Hepatocyte (in vitro differentiated cells): ENCODE data around the gene B4GALT4. TPM values are rescaled to one million over a fixed set of nuclear protein-coding genes. Genes with fewer than 3 reads are reported as not detected.

Source experiments
- DNase-seq: peaks from one replicate; pipeline ENCODE4 v3.0.0-alpha.2; 2016; ENCODE audit warnings: low spot score
- H2AFZ ChIP-seq: fragments of 200-600 bp; sonication (generic); 2 replicates; pipeline ENCODE4 v1.6.0; 2016; ENCODE audit warnings: antibody characterized with exemption, mild to moderate bottlenecking
- H3K27ac ChIP-seq: fragments of 200-600 bp; sonication (generic); 2 replicates; pipeline ENCODE4 v1.5.1; 2016; ENCODE audit warnings: mild to moderate bottlenecking
- H3K27me3 ChIP-seq: fragments of 200-600 bp; sonication (generic); 2 replicates; pipeline ENCODE4 v1.6.1; 2016
- H3K36me3 ChIP-seq: fragments of 200-600 bp; sonication (generic); replicated peaks from 2 replicates; pipeline ENCODE4 v1.5.1; 2016; ENCODE audit warnings: low read depth; ENCODE audit not compliant: insufficient read depth
- H3K4me1 ChIP-seq: fragments of 200-600 bp; sonication (generic); 2 replicates; pipeline ENCODE4 v1.5.1; 2016; ENCODE audit warnings: mild to moderate bottlenecking, moderate library complexity; ENCODE audit not compliant: insufficient read depth
- H3K4me2 ChIP-seq: fragments of 200-600 bp; sonication (generic); 2 replicates; pipeline ENCODE4 v1.6.0; 2016
- H3K4me3 ChIP-seq: fragments of 200-600 bp; sonication (generic); 2 replicates; pipeline ENCODE4 v1.5.1; 2016; ENCODE audit warnings: mild to moderate bottlenecking
- H3K79me2 ChIP-seq: fragments of 200-600 bp; sonication (generic); 2 replicates; pipeline ENCODE4 v1.6.0; 2017; ENCODE audit warnings: mild to moderate bottlenecking
- H3K9me2 ChIP-seq: fragments of 200-600 bp; sonication (generic); replicated peaks from 2 replicates; pipeline ENCODE4 v1.6.0; 2017; ENCODE audit warnings: mild to moderate bottlenecking; ENCODE audit not compliant: insufficient read depth
- H3K9me3 ChIP-seq: fragments of 200-600 bp; sonication (generic); 2 replicates; pipeline ENCODE4 v1.5.1; 2016; ENCODE audit warnings: low read depth, mild to moderate bottlenecking
- H4K20me1 ChIP-seq: fragments of 200-600 bp; sonication (generic); 2 replicates; pipeline ENCODE4 v1.6.0; 2016; ENCODE audit warnings: mild to moderate bottlenecking; ENCODE audit not compliant: insufficient read depth, poor library complexity, severe bottlenecking
- CTCF ChIP-seq: fragments of 200-600 bp; sonication (generic); IDR thresholded peaks from 2 replicates; pipeline ENCODE4 v1.5.1; 2016; ENCODE audit warnings: antibody characterized with exemption, mild to moderate bottlenecking; ENCODE audit not compliant: poor library complexity
- EZH2 ChIP-seq: fragments of 200-600 bp; sonication (generic); IDR thresholded peaks from 2 replicates; pipeline ENCODE4 v1.6.1; 2016; ENCODE audit warnings: antibody characterized with exemption, mild to moderate bottlenecking, borderline replicate concordance
- EZH2phosphoT487 ChIP-seq: fragments of 200-600 bp; sonication (generic); IDR thresholded peaks from one replicate; pipeline ENCODE4 v1.6.1; 2018; ENCODE audit warnings: antibody characterized with exemption, mild to moderate bottlenecking, low read depth, moderate library complexity; ENCODE audit not compliant: unreplicated experiment, severe bottlenecking
- WGBS: methylation state at CpG from one replicate; pipeline ENCODE4 v1.1.6; 2016; ENCODE audit warnings: low lambda C conversion rate; ENCODE audit errors: missing lambda C conversion rate; 5-methylcytosine and 5-hydroxymethylcytosine counted together
- polyA plus RNA-seq: library from polyadenylated mRNA; unstranded; fragments of >200 nt; fragmentation: Nextera tagmentation; extraction: Ambion mirVana; gene quantifications from 2 replicates; pipeline ENCODE4 v1.2.1, GENCODE V29; 2016
- total RNA-seq: library from RNA; depleted of rRNA; stranded (reverse); fragments of >200 nt; gene quantifications from 2 replicates; pipeline ENCODE4 v1.2.3, GENCODE V29; 2014

The B4GALT4 gene
- total and polyA plus RNA-seq, 2 experiments from 2014 or later: 54.0 to 55.7 TPM

- Histone ChIP-seq H3K27me3 (no peaks in the 10 kb centered on the region), H3K9me3 (no peaks in the 10 kb centered on the region), H3K36me3 (no peaks in the 10 kb centered on the region), H3K79me2 (no peaks in the 10 kb centered on the region), H3K4me2 (no peak overlapping the region), H2AFZ (no peak overlapping the region), H4K20me1 (no peaks in the 10 kb centered on the region), H3K4me1 (peaks cover 13% of the 10 kb centered on the region), H3K27ac (no peak overlapping the region), H3K9me2 (no peaks in the 10 kb centered on the region), H3K4me3 (no peak overlapping the region)
- TF ChIP-seq EZH2phosphoT487 (no peak), CTCF (no peak), EZH2 (no peak)
- 85% methylated on average over 3 of the region's 3 CpGs for WGBS
- DNase-seq: no peak
Observed at GRCh38 chr3:119207512-119207875, 33.2 kb downstream of the B4GALT4 start.

- Histone ChIP-seq H3K4me2 (no peak overlapping the region), H3K27ac (no peak overlapping the region), H3K27me3 (no peaks in the 10 kb centered on the region), H3K79me2 (no peaks in the 10 kb centered on the region), H3K36me3 (no peaks in the 10 kb centered on the region), H2AFZ (no peak overlapping the region), H3K9me2 (no peaks in the 10 kb centered on the region), H3K4me1 (peaks cover 9% of the 10 kb centered on the region), H3K4me3 (no peak overlapping the region), H4K20me1 (no peaks in the 10 kb centered on the region), H3K9me3 (no peaks in the 10 kb centered on the region)
- WGBS: 80% methylated on average over 4 of the region's 4 CpGs
- no peak for TF ChIP-seq EZH2phosphoT487
- no peak for TF ChIP-seq EZH2
- no peak for TF ChIP-seq CTCF
- no peak for DNase-seq
Observed at GRCh38 chr3:119206611-119207511, 33.8 kb downstream of the B4GALT4 start.

- no peak for DNase-seq
- no peaks in the 10 kb centered on the region for H3K9me2 ChIP-seq
- no peak overlapping the region for H3K4me2 ChIP-seq
- H3K9me3 ChIP-seq: no peaks in the 10 kb centered on the region
- 99% methylated on average over 4 of the region's 5 CpGs for WGBS
- no peaks in the 10 kb centered on the region for H3K27me3 ChIP-seq
- H3K27ac ChIP-seq: no peak overlapping the region
- H3K4me1 ChIP-seq: peaks cover 8% of the 10 kb centered on the region
- no peaks in the 10 kb centered on the region for H3K36me3 ChIP-seq
- H4K20me1 ChIP-seq: no peaks in the 10 kb centered on the region
- H3K79me2 ChIP-seq: no peaks in the 10 kb centered on the region
- TF ChIP-seq CTCF: no peak
- no peak for TF ChIP-seq EZH2
- no peak for TF ChIP-seq EZH2phosphoT487
- no peak overlapping the region for H2AFZ ChIP-seq
- no peak overlapping the region for H3K4me3 ChIP-seq
Observed at GRCh38 chr3:119205685-119206084, 35.0 kb downstream of the B4GALT4 start.
